Eye (tissue), 1 donor: Measurements from ENCODE around the gene MRPL46.
"Not testable (repeated sequence)": the region's sequence is repeated elsewhere in the genome, so short reads cannot be mapped to it uniquely, and the experiment has no call there.

Source experiments
- DNase-seq: peaks from one replicate; pipeline ENCODE4 v3.0.0-alpha.2; 2015

Gene MRPL46

GRCh38 chr15:88438181-88438580 is 29.0 kb downstream of the MRPL46 start:
- DNase-seq = no peak

GRCh38 chr15:88434106-88434505 is 33.1 kb downstream of the MRPL46 start:
- not testable (repeated sequence) for DNase-seq

DNA sequence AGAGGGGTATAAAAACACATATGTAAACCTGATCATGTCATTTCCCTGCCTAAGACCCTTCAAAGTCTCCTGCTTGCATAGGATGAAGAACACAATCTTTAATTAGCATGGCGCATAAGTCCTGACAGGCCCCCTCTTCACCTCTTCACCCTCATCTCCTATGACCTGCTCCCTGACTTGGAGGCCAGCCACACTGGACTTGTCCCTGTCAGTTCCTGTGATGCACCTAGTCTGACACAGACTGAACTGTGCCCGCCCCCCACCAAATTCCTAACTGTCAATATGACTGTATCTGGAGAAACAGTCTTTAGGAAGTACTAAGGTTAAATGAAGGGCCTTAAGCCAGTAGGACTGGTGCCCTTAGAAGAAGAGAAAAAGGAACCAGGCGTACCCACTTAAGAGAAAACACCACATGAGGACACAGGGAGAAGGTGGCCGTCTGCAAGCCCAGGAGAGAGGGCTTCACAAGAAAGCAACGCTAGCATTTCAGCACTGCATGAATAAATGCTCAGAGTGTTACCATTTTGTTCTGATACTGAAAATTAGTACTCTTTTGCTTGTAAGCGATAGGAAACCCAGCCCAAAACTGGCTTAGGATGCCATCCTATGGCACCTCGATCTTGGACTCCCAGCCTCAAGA is 34.0 kb downstream of the MRPL46 start:
- no peak for DNase-seq

DNA sequence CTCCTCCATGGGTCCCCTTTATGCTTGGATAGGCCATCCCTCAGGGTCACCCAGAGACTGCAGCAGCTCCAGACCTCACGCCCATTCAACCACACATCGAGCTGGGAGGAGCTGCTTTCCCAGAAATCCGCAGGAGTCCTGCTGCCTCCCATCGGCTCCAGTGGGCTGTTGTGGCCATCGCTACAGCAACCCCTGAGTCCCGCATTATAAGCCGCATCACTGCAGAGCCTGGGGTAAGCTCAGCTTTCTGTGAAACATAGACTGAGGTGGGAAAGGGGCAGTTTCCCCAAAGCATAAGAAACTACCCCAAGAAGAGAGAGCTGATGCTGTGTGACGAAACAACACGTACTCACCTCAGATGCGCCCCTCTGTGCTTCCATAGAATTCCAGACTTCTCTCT is 35.7 kb downstream of the MRPL46 start:
- no peak for DNase-seq

DNA sequence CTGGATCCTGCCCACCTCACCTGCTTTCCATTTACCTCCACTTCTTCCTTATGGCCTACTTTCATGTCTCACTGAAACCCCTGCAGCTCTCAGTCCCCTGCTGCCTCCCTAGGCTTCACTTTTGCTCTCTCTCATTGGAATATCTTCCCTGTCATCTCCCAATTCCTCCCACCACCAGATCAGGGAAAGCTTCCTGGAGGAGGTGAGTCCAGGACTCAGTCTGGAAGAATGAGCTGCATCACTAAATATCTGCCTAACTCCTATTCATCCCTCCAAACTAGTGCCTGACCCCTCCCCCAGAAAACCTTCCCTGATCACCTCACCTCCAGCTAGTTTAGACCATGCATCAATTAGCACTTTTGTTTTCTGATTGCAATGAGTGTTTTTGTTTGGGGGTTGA is 37.1 kb downstream of the MRPL46 start:
- DNase-seq = no peak

- no peak for DNase-seq
Observed at GRCh38 chr15:88428805-88429605, 38.2 kb downstream of the MRPL46 start.

DNA sequence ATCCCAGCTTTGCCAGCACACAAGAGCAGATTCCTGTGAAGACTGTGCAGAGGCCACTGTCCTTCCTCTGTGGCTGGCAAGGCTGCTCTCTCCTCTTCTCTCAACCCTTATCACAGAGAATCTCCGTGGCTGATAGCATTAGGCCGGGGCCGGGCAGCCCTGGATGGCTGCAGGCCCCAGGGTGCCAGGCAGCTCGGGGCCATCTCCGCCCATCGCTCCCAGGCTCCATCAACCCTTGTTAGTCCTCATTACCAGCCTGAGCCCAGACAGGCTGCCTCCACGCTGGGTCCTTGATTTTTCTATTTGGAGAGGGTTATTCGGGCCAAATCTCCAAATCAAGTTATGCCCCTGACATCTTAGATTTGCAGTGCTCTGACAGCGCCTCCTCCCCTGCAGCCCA is 39.1 kb downstream of the MRPL46 start:
- DNase-seq = peak; percentile 35

GRCh38 chr15:88426304-88426703 is 40.9 kb downstream of the MRPL46 start:
- no peak for DNase-seq

GRCh38 chr15:88423331-88423730 is 43.9 kb downstream of the MRPL46 start:
- DNase-seq = no peak

GRCh38 chr15:88419830-88420229 is 47.4 kb downstream of the MRPL46 start:
- DNase-seq = no peak
